Caco-2 (cell line): ENCODE results near the gene TADA2B. TPM values are rescaled to one million over a fixed set of nuclear protein-coding genes. Genes with fewer than 3 reads are reported as not detected.

Experiments
- BruUV-seq: library from RNA; stranded (reverse); fragments of 400-500 nt; replicated peaks from 2 replicates; lab custom pipeline; 2021; lab: Mats Ljungman, UMichigan
- CTCF ChIA-PET: fragments of 300-600 bp; sonication (Branson Sonifier 250); formaldehyde crosslinking; loops from one replicate; lab custom pipeline; 2022; ENCODE audit warnings: antibody characterized with exemption; lab: Charles Lee
- POLR2A ChIA-PET: fragments of 300-600 bp; sonication (Branson Sonifier 250); formaldehyde crosslinking; loops from one replicate; lab custom pipeline; 2022; ENCODE audit warnings: antibody characterized with exemption; lab: Charles Lee
- DNase-seq, 2 experiments: peaks; one replicate each; pipeline versions ENCODE4 v3.0.0 to v3.0.0-alpha.2; 2020 to 2022
- H3K27me3 ChIP-seq: replicated peaks from 2 replicates; pipeline ENCODE4 v1.6.0; 2011; ENCODE audit warnings: low read length; ENCODE audit not compliant: control insufficient read depth, insufficient read depth
- H3K36me3 ChIP-seq: 2 replicates; pipeline ENCODE4 v1.5.1; 2011; ENCODE audit warnings: low read length; ENCODE audit not compliant: control insufficient read depth, insufficient read depth
- H3K4me1 ChIP-seq: fragments of 250-450 bp; sonication (Bioruptor Pico); 2 replicates; pipeline ENCODE4 v1.5.1; 2020; ENCODE audit warnings: mild to moderate bottlenecking
- H3K4me3 ChIP-seq: 2 replicates; pipeline ENCODE4 v1.5.1; 2011; ENCODE audit warnings: low read depth, mild to moderate bottlenecking, control low read depth, low read length
- H3K9me3 ChIP-seq: fragments of 250-450 bp; sonication (Bioruptor Pico); 2 replicates; pipeline ENCODE4 v1.5.1; 2020; ENCODE audit warnings: mild to moderate bottlenecking, moderate library complexity
- H3K27ac Mint-ChIP-seq: one replicate; pipeline ENCODE4 v1.8.0; 2022; ENCODE audit warnings: mixed read lengths; ENCODE audit not compliant: unreplicated experiment
- H3K27me3 Mint-ChIP-seq: one replicate; pipeline ENCODE4 v1.8.0; 2022; ENCODE audit warnings: mixed read lengths; ENCODE audit not compliant: insufficient read depth, unreplicated experiment
- H3K36me3 Mint-ChIP-seq: one replicate; pipeline ENCODE4 v1.8.0; 2022; ENCODE audit warnings: mild to moderate bottlenecking, mixed read lengths; ENCODE audit not compliant: insufficient read depth, unreplicated experiment
- H3K4me1 Mint-ChIP-seq: one replicate; pipeline ENCODE4 v1.8.0; 2022; ENCODE audit warnings: low read depth, mixed read lengths; ENCODE audit not compliant: unreplicated experiment
- H3K4me3 Mint-ChIP-seq: one replicate; pipeline ENCODE4 v1.8.0; 2022; ENCODE audit warnings: mild to moderate bottlenecking, moderate library complexity, mixed read lengths; ENCODE audit not compliant: unreplicated experiment
- H3K9me3 Mint-ChIP-seq: one replicate; pipeline ENCODE4 v1.8.0; 2022; ENCODE audit warnings: mixed read lengths; ENCODE audit not compliant: unreplicated experiment
- CTCF ChIP-seq, 2 experiments: fragments of 200-600 bp in 1 of 2; IDR thresholded peaks; 1 replicate in 1 of 2; 2 replicates in 1 of 2; pipeline versions ENCODE4 v1.5.1 to v1.8.0; 2011 to 2022; ENCODE audit warnings: antibody characterized with exemption in 1 of 2, control low read depth in 1 of 2, inconsistent platforms in 1 of 2, low read depth in 1 of 2, low read length in 1 of 2, mild to moderate bottlenecking in 1 of 2, moderate library complexity in 1 of 2; ENCODE audit not compliant: insufficient read depth in 1 of 2, severe bottlenecking in 1 of 2, unreplicated experiment in 1 of 2
- intact Hi-C: fragments of 100-400 bp; cut with micrococcal nuclease; formaldehyde crosslinking; loops from one replicate; pipeline ENCODE4 v1.10.0; 2022; ENCODE audit not compliant: unreplicated experiment
- total RNA-seq: library from RNA; stranded (reverse); gene quantifications from 2 replicates; pipeline ENCODE4 v1.2.3, GENCODE V29; 2022

The TADA2B gene
- total RNA-seq, 1 experiment from 2014 or later: 21.8 TPM

GRCh38 chr4:7027284-7027683, 15.9 kb upstream of the TADA2B start:
- H3K36me3 Mint-ChIP-seq: peaks cover 68% of the 10 kb centered on the region
- peaks cover 2% of the 10 kb centered on the region for H3K36me3 ChIP-seq
- H3K27ac Mint-ChIP-seq: no peak overlapping the region
- H3K9me3 Mint-ChIP-seq: no peaks in the 10 kb centered on the region
- no TSS peak for BruUV-seq
- TF ChIP-seq CTCF (IDR thresholded peaks at IDR 0.05; ENCODE audit: insufficient read depth in 1 of 2, low read depth in 1 of 2, low read length in 1 of 2, severe bottlenecking in 1 of 2, unreplicated experiment in 1 of 2): no peak
- DNase-seq: no peak
- peaks cover 6% of the 10 kb centered on the region; the same call in 1 of the 2 replicates for H3K4me1 ChIP-seq
- H3K4me1 Mint-ChIP-seq: peaks cover 4% of the 10 kb centered on the region
- H3K4me3 Mint-ChIP-seq: no peak overlapping the region
- no peaks in the 10 kb centered on the region for H3K27me3 ChIP-seq
- no peaks in the 10 kb centered on the region for H3K27me3 Mint-ChIP-seq
- H3K9me3 ChIP-seq: no peaks in the 10 kb centered on the region
- POLR2A ChIA-PET: no interaction called here
- CTCF ChIA-PET: no interaction called here
- H3K4me3 ChIP-seq: no peak overlapping the region
- intact Hi-C loops: no loop called here

DNA sequence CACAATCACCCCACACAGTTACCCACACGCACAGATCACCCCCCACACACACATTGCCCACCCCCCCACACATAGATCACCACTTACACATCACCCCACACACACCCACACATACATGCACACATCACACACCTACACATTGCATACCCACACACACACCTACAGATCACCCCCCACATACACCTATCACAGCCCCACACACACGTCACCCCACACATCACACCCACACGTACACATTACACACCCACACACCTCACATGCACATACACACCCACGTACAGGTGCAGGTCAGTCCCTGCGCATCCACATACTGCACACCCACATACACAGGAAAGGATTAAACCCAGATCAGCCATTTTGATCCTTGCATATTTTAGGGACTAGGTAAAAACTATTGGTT, 15.3 kb upstream of the TADA2B start:
- H3K4me3 Mint-ChIP-seq: no peak overlapping the region
- no peak overlapping the region for H3K27ac Mint-ChIP-seq
- ChIA-PET CTCF (no interaction called here), POLR2A (no interaction called here)
- BruUV-seq: no TSS peak
- DNase-seq: no peak
- no peaks in the 10 kb centered on the region for H3K4me1 Mint-ChIP-seq
- Histone ChIP-seq H3K4me3 (no peak overlapping the region), H3K27me3 (no peaks in the 10 kb centered on the region), H3K4me1 (no peaks in the 10 kb centered on the region), H3K9me3 (no peaks in the 10 kb centered on the region), H3K36me3 (peaks cover 2% of the 10 kb centered on the region)
- TF ChIP-seq CTCF (IDR thresholded peaks at IDR 0.05; ENCODE audit: insufficient read depth in 1 of 2, low read depth in 1 of 2, low read length in 1 of 2, severe bottlenecking in 1 of 2, unreplicated experiment in 1 of 2): no peak
- H3K9me3 Mint-ChIP-seq: no peaks in the 10 kb centered on the region
- peaks cover 64% of the 10 kb centered on the region for H3K36me3 Mint-ChIP-seq
- intact Hi-C loops: no loop called here
- no peaks in the 10 kb centered on the region for H3K27me3 Mint-ChIP-seq

DNA sequence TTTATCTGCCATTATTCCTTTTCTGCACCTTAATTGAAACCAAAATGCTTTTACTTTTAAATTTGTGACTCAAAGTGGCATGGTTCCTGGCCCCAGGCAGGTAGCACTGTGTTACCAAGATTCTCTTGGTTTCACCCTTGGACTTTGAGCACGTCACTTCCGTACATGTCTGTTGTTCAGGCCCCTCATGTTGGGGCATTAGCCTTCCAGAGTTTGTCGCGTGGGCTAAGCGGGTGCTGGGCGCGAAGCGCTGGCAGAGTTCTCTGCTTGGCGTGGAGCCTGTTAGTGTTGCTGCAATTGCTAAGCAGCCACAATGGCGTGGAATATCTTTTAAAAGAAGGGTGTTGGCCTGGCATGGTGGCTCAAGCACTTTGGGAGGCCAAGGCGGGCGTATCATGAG, 14.0 kb upstream of the TADA2B start:
- H3K4me3 Mint-ChIP-seq: no peak overlapping the region
- BruUV-seq: no TSS peak
- no peak for DNase-seq

More for the DNA sequence above, 14.0 kb upstream of the TADA2B start:
- intact Hi-C loops: no loop called here
- Mint-ChIP-seq H3K27me3 (no peaks in the 10 kb centered on the region), H3K9me3 (no peaks in the 10 kb centered on the region), H3K36me3 (peaks cover 61% of the 10 kb centered on the region), H3K27ac (no peak overlapping the region), H3K4me1 (peaks cover under 1% of the 10 kb centered on the region)
- ChIA-PET POLR2A (no interaction called here), CTCF (no interaction called here)
- H3K4me1 ChIP-seq: peaks cover 1% of the 10 kb centered on the region
- H3K9me3 ChIP-seq: no peaks in the 10 kb centered on the region
- H3K36me3 ChIP-seq: peaks cover 2% of the 10 kb centered on the region
- TF ChIP-seq CTCF (IDR thresholded peaks at IDR 0.05; ENCODE audit: insufficient read depth in 1 of 2, low read depth in 1 of 2, low read length in 1 of 2, severe bottlenecking in 1 of 2, unreplicated experiment in 1 of 2): no peak
- H3K27me3 ChIP-seq: no peaks in the 10 kb centered on the region
- no peak overlapping the region for H3K4me3 ChIP-seq
